GM06990 (cell line): ENCODE results near the gene LPCAT1.

Experiments used
- DNase-seq: peaks from one replicate; pipeline ENCODE4 v3.0.0-alpha.2; 2011; ENCODE audit not compliant: insufficient read length; ENCODE audit errors: extremely low read depth
- H3K27me3 ChIP-seq: replicated peaks from 2 replicates; pipeline ENCODE4 v1.6.0; 2011; ENCODE audit warnings: low read length; ENCODE audit not compliant: control insufficient read depth, insufficient read depth
- H3K36me3 ChIP-seq: 2 replicates; pipeline ENCODE4 v1.5.1; 2011; ENCODE audit warnings: low read length; ENCODE audit not compliant: control insufficient read depth, insufficient read depth
- H3K4me3 ChIP-seq: replicated peaks from 2 replicates; pipeline ENCODE4 v1.5.1; 2011; ENCODE audit warnings: low read depth, mild to moderate bottlenecking, control low read depth, low read length
- CTCF ChIP-seq: IDR thresholded peaks from 2 replicates; pipeline ENCODE4 v1.5.1; 2011; ENCODE audit warnings: low read length, control low read depth, mild to moderate bottlenecking, inconsistent platforms; ENCODE audit not compliant: insufficient read depth, poor library complexity, severe bottlenecking

The LPCAT1 gene

GRCh38 chr5:1521671-1522600 is 1.8 kb downstream of the LPCAT1 start:
- no peak for DNase-seq
- TF ChIP-seq CTCF: peak; percentile 5
- peaks cover 25% of the 10 kb centered on the region for H3K36me3 ChIP-seq
- peak overlapping the region; percentile 85 for H3K4me3 ChIP-seq
- H3K27me3 ChIP-seq: no peaks in the 10 kb centered on the region

GRCh38 chr5:1520791-1521453 is 2.8 kb downstream of the LPCAT1 start:
- H3K27me3 ChIP-seq: no peaks in the 10 kb centered on the region
- peaks cover 28% of the 10 kb centered on the region for H3K36me3 ChIP-seq
- H3K4me3 ChIP-seq: peak overlapping the region; percentile 85
- DNase-seq: no peak
- TF ChIP-seq CTCF: no peak

- H3K36me3 ChIP-seq: peaks cover 30% of the 10 kb centered on the region
- no peak for TF ChIP-seq CTCF
Observed at GRCh38 chr5:1519631-1520210, 4.0 kb downstream of the LPCAT1 start.

GRCh38 chr5:1517838-1518237 is 5.9 kb downstream of the LPCAT1 start:
- DNase-seq: peak; percentile 8
- H3K4me3 ChIP-seq: no peak overlapping the region
- no peaks in the 10 kb centered on the region for H3K27me3 ChIP-seq
- peaks cover 37% of the 10 kb centered on the region for H3K36me3 ChIP-seq
- TF ChIP-seq CTCF: no peak

More at GRCh38 chr5:1519631-1520210, 4.0 kb downstream of the LPCAT1 start:
- DNase-seq: no peak
- Histone ChIP-seq H3K27me3 (no peaks in the 10 kb centered on the region), H3K4me3 (no peak overlapping the region)

- DNase-seq: peak; percentile 8
- Histone ChIP-seq H3K4me3 (no peak overlapping the region), H3K27me3 (no peaks in the 10 kb centered on the region), H3K36me3 (peaks cover 43% of the 10 kb centered on the region)
- no peak for TF ChIP-seq CTCF
Observed at GRCh38 chr5:1516615-1517601, 6.9 kb downstream of the LPCAT1 start.
